HCT116 (cell line): ENCODE results near the gene ADGRB3.

Experiments used
- CTCF ChIP-seq, 3 experiments: fragments of 200-600 bp in 1 of 3; sonication (generic) in 1 of 3; IDR thresholded peaks in 2 of 3; conservative IDR thresholded peaks in 1 of 3; 2 replicates each; pipeline ENCODE4 v1.5.1; 2012 to 2017; ENCODE audit warnings: low read depth in 2 of 3, low read length in 2 of 3, antibody characterized with exemption in 1 of 3, borderline replicate concordance in 1 of 3, control low read depth in 1 of 3, mild to moderate bottlenecking in 1 of 3, mixed read lengths in 1 of 3, mixed run types in 1 of 3, moderate library complexity in 1 of 3; ENCODE audit not compliant: insufficient read depth in 1 of 3
- FOSL1 ChIP-seq: IDR thresholded peaks from 2 replicates; pipeline ENCODE4 v1.6.1; 2012; ENCODE audit warnings: low read depth
- MAX ChIP-seq: IDR thresholded peaks from 2 replicates; pipeline ENCODE4 v1.6.1; 2012
- RAD21 ChIP-seq: IDR thresholded peaks from 2 replicates; pipeline ENCODE4 v1.6.1; 2012; ENCODE audit warnings: low read depth, mild to moderate bottlenecking
- YY1 ChIP-seq: IDR thresholded peaks from 2 replicates; pipeline ENCODE4 v1.6.1; 2011; ENCODE audit warnings: low read length, low read depth, moderate library complexity, mild to moderate bottlenecking; ENCODE audit not compliant: insufficient replicate concordance; ENCODE audit errors: extremely low read depth

- TF ChIP-seq MAX (no peak), CTCF (IDR thresholded peaks at IDR 0.05 in 2 of 3, conservative IDR thresholded peaks at IDR 0.05 in 1 of 3; ENCODE audit: borderline replicate concordance in 1 of 3, insufficient read depth in 1 of 3, low read depth in 2 of 3, low read length in 2 of 3) (no peak), FOSL1 (no peak), YY1 (no peak), RAD21 (no peak)
Measured at GRCh38 chr6:68990317-68990716, 355.2 kb downstream of the ADGRB3 start.
